A673 (cell line): ENCODE data around the gene KCNN1.
"Not testable (repeated sequence)": the region's sequence is repeated elsewhere in the genome, so short reads cannot be mapped to it uniquely, and the experiment has no call there.

Experiments
- EZH2 ChIP-seq: fragments of 200-600 bp; sonication (generic); IDR thresholded peaks from 2 replicates; pipeline ENCODE4 v1.6.1; 2017; ENCODE audit warnings: borderline replicate concordance, low read depth, mild to moderate bottlenecking, mixed read lengths, antibody characterized with exemption, low read length; ENCODE audit not compliant: poor library complexity, severe bottlenecking
- TF ChIP-seq, protein P1 (sequence below): fragments of 300-800, 200-600 bp; sonication (generic); conservative IDR thresholded peaks from 2 replicates; pipeline ENCODE4 v1.5.1; 2017; ENCODE audit warnings: low read depth, mild to moderate bottlenecking, antibody characterized with exemption, low read length, moderate library complexity, mixed read lengths

- TF ChIP-seq, protein P1, sequence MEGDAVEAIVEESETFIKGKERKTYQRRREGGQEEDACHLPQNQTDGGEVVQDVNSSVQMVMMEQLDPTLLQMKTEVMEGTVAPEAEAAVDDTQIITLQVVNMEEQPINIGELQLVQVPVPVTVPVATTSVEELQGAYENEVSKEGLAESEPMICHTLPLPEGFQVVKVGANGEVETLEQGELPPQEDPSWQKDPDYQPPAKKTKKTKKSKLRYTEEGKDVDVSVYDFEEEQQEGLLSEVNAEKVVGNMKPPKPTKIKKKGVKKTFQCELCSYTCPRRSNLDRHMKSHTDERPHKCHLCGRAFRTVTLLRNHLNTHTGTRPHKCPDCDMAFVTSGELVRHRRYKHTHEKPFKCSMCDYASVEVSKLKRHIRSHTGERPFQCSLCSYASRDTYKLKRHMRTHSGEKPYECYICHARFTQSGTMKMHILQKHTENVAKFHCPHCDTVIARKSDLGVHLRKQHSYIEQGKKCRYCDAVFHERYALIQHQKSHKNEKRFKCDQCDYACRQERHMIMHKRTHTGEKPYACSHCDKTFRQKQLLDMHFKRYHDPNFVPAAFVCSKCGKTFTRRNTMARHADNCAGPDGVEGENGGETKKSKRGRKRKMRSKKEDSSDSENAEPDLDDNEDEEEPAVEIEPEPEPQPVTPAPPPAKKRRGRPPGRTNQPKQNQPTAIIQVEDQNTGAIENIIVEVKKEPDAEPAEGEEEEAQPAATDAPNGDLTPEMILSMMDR: not testable (repeated sequence)
- TF ChIP-seq EZH2: not testable (repeated sequence)
Observed at GRCh38 chr19:18005750-18006149, 38.8 kb downstream of the KCNN1 start.
